SU-DHL-6 (cell line): Measurements from ENCODE around the gene LCMT1.

ENCODE experiments used
- CTCF ChIP-seq: fragments of 200-600 bp; sonication (generic); IDR thresholded peaks from one replicate; pipeline ENCODE4 v1.5.1; 2017; ENCODE audit warnings: antibody characterized with exemption, mild to moderate bottlenecking, low read length, moderate library complexity; ENCODE audit not compliant: insufficient read depth, poor library complexity, severe bottlenecking
- EZH2phosphoT487 ChIP-seq: fragments of 200-600 bp; sonication (generic), shearing (Covaris generic); conservative IDR thresholded peaks from 2 replicates; pipeline ENCODE4 v1.6.1; 2018; ENCODE audit warnings: mild to moderate bottlenecking, antibody characterized with exemption, low read length, moderate library complexity, mixed read lengths

GRCh38 chr16:25100511-25100910 lies 11.0 kb upstream of the LCMT1 start:
- TF ChIP-seq CTCF: no peak
- TF ChIP-seq EZH2phosphoT487: no peak
